Activated T-helper 17 cell treated with anti-CD3 and anti-CD28 coated beads, Interleukin-2, amount 50 U/mL, for 72 hours (primary cell): Measurements from ENCODE around the gene PKLR. TPM values are rescaled to one million over a fixed set of nuclear protein-coding genes. Genes with fewer than 3 reads are reported as not detected.
"Not testable (repeated sequence)": the region's sequence is repeated elsewhere in the genome, so short reads cannot be mapped to it uniquely, and the experiment has no call there.

Experiments
- ATAC-seq: fragments of 150-1000 bp; cut with Tn5 transposase; replicated peaks from 2 replicates; pipeline ENCODE4 v1.10.0; 2021; ENCODE audit warnings: mild to moderate bottlenecking, moderate library complexity
- H3K27ac Mint-ChIP-seq: one replicate; pipeline ENCODE4 v1.8.0; 2022; ENCODE audit warnings: mixed read lengths
- H3K27me3 Mint-ChIP-seq: one replicate; pipeline ENCODE4 v1.8.0; 2022; ENCODE audit warnings: mixed read lengths
- H3K36me3 Mint-ChIP-seq: one replicate; pipeline ENCODE4 v1.8.0; 2022; ENCODE audit warnings: low read depth, mild to moderate bottlenecking, mixed read lengths
- H3K4me1 Mint-ChIP-seq: one replicate; pipeline ENCODE4 v1.8.0; 2022; ENCODE audit warnings: mixed read lengths
- H3K4me3 Mint-ChIP-seq: one replicate; pipeline ENCODE4 v1.8.0; 2022; ENCODE audit warnings: mild to moderate bottlenecking, mixed read lengths
- H3K9me3 Mint-ChIP-seq: one replicate; pipeline ENCODE4 v1.8.0; 2022; ENCODE audit warnings: mixed read lengths
- total RNA-seq, 2 donors: library from RNA; stranded (reverse); gene quantifications; one replicate each; pipeline ENCODE4 v1.2.3, GENCODE V29; 2022

Gene PKLR
- total RNA-seq, 2 donors from 2014 or later = not detected

DNA sequence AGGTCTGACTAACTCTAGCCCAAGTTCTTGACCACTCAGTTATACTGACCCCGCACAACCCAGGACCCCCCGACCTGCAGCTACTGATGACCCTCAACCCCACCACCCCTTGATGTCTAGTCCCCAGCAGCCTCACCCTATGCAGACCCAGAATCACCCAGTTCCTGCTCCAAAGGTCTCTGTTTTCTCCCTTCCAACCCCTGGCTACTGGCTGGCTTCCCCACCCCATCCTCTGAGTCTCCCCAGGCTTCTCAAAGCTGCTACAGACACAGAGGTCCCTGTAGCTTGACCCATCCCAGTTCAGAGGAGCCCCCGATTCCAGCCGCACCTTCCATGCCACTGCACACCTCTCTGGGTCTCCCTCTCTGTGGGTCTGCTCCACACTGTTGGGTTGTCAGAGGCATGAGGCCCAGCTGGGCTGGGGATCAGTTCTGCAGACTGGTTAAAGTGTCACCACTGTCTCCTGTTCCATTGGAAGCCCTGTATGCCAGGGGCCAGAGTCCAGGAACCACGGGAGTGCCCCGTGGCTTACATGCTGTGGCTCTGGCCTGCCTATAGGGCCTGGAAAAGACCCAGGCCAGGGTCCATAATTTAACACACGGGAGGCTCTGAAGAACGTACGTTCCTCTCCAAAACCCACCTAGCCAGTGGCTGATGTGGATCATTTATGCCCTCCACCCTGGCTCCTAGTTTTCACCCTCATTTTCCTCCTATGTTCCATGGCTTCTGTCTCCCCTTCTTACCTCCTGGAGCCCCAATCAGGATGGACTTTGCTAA is 497 bp downstream of the PKLR start:
- H3K9me3 Mint-ChIP-seq = no peaks in the 10 kb centered on the region
- ATAC-seq = no peak
- no peak overlapping the region for H3K4me3 Mint-ChIP-seq
- no peaks in the 10 kb centered on the region for H3K36me3 Mint-ChIP-seq
- no peaks in the 10 kb centered on the region for H3K4me1 Mint-ChIP-seq
- no peak overlapping the region for H3K27ac Mint-ChIP-seq
- H3K27me3 Mint-ChIP-seq = peaks cover 18% of the 10 kb centered on the region

DNA sequence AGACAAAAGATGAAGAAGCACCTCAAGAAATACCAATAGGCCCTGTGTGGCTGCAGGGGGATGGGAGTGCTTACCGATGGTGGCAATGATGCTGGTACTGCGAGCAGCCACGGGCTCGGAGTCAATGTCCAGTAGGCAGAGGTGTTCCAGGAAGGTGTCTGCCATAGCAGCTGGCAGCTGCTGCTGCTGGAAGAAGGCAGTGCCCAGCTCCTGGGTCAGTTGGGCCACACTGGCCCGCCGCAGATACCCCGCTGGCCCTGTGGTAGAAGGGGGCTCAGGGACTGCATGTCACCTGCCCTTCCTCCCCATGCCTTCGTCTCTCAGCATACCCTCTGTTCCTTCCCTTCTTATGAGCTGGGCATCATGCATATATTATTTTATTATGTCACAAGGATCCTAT is 1.2 kb downstream of the PKLR start:
- Mint-ChIP-seq H3K27me3 (peaks cover 21% of the 10 kb centered on the region), H3K9me3 (no peaks in the 10 kb centered on the region), H3K27ac (no peak overlapping the region), H3K36me3 (no peaks in the 10 kb centered on the region), H3K4me3 (no peak overlapping the region), H3K4me1 (no peaks in the 10 kb centered on the region)
- no peak for ATAC-seq

DNA sequence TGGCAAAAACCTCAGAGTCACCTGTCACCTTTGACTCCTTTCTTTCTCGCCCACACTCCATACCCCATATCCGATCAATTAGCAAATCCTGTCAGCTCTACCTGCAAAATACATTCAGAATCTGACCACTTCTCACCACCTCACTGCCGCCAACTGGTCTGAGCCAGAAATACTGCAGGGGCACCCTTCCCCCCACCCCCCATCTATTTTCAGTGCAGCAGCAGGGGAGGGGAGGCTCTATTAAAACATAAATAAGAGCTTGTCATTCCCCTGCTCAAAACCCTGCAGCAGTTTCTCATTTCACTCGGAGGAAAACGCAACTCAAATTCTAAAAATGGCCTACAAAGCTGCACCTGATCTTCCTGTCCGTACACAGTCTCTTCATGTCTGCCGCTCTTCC is 3.9 kb downstream of the PKLR start:
- Mint-ChIP-seq H3K4me1 (no peaks in the 10 kb centered on the region), H3K4me3 (no peak overlapping the region), H3K27ac (no peak overlapping the region), H3K9me3 (no peaks in the 10 kb centered on the region), H3K27me3 (peaks cover 29% of the 10 kb centered on the region), H3K36me3 (no peaks in the 10 kb centered on the region)
- no peak for ATAC-seq

DNA sequence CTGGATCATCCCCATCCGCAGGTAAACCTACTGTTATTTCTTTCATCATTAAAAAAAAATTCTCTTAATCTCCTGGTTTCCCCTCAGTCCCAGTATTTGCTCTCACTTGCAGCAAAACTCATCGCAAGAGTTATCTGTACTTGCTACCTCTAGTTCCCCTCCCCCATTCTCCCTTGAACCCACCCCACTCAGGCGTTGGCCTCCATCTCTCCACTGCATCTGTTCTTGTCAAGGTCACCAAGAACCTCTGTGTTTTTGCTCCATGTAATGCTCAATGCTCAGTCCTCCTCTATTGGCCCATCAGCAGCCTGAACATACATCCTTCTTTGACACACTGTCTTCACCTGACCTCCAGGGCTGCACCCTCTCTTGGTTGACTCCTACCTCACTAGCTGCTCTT is 4.6 kb downstream of the PKLR start:
- no peaks in the 10 kb centered on the region for H3K36me3 Mint-ChIP-seq
- peaks cover 29% of the 10 kb centered on the region for H3K27me3 Mint-ChIP-seq
- no peaks in the 10 kb centered on the region for H3K9me3 Mint-ChIP-seq
- no peak for ATAC-seq
- H3K27ac Mint-ChIP-seq = no peak overlapping the region
- no peaks in the 10 kb centered on the region for H3K4me1 Mint-ChIP-seq
- no peak overlapping the region for H3K4me3 Mint-ChIP-seq

DNA sequence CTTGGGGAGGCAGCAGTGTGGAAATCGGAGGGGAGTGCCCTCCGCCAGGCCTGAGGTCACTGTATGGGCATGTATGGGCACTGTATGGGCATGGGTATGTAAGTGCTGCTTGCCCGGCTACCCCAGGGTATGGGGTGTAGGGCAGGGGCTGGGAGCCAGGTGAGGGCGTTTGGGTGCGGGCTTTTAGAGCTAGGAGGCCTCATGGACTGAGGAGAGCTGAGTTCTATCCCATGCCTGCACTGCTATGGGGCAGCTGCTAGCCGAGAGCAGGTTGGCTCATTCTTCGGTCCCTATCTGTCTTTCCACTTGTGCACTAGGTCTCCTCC is 5.3 kb downstream of the PKLR start:
- Mint-ChIP-seq H3K4me3 (no peak overlapping the region), H3K36me3 (no peaks in the 10 kb centered on the region), H3K4me1 (no peaks in the 10 kb centered on the region), H3K9me3 (no peaks in the 10 kb centered on the region), H3K27ac (no peak overlapping the region), H3K27me3 (peaks cover 29% of the 10 kb centered on the region)
- ATAC-seq = no peak

DNA sequence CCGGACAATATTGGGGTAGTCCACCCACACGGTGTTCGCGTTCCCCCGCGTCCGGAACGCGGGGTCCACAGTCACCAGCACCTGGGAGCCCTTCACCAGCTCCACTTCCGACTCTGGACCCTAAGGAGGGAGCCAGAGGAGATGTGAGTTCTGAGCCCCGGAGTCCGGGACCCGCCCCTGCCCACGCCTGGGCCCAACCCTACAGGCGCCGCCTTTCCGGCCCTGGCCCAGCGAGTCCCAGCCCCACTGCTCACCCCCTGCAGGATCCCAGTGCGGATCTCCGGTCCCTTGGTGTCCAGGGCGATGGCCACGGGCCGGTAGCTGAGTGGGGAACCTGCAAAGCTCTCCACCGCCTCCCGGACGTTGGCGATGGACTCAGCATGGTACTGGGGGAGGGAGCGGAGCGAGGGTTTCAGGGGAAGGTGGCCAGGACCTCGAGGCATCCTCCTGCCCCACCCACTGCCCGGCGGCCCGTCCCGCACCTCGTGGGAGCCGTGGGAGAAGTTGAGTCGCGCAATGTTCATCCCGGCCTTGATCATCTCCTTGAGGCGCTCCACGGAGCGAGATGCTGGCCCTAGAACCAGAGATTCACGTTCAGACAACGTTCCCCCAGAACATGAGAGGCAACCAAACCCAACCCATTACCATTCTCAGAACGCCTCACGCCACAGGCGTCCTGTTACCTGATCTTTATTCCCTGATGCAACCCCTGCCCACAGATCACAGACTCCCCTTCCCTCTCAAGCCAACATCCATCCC is 5.9 kb downstream of the PKLR start:
- peaks cover 29% of the 10 kb centered on the region for H3K27me3 Mint-ChIP-seq
- no peak overlapping the region for H3K4me3 Mint-ChIP-seq
- H3K27ac Mint-ChIP-seq = no peak overlapping the region
- no peaks in the 10 kb centered on the region for H3K9me3 Mint-ChIP-seq
- no peaks in the 10 kb centered on the region for H3K36me3 Mint-ChIP-seq
- no peaks in the 10 kb centered on the region for H3K4me1 Mint-ChIP-seq
- ATAC-seq = no peak

DNA sequence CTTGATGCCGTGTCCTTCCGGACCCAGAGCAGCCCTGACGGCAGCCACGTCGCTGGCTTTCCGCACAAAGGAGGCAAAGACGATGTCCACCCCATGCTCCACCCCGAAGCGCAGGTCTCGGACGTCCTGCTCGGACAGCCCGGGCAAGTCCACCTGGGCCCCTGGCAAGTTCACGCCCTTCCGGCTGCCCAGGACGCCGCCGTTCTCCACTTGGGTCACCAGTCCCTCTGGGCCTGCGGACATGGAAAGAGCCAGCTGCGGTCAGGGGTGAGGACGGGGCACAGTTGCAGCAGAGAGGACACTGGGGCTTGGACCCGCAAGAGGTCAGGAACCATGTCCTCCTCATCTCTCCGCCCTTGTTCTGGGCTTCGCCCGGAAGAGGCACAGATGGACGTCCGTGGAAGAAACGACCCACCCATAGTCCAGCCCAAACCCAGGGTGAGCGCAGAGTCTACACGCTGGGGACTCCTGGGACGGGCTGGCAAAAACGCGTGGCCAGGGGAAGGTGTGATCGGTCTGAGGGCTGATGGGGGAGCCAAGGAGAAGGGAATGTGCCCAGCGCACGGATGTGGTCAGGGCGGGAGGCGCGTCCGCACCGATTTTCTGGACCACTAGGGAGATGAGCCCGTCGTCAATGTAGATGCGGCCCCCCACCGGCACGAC is 6.6 kb downstream of the PKLR start:
- ATAC-seq = no peak
- Mint-ChIP-seq H3K4me1 (no peaks in the 10 kb centered on the region), H3K36me3 (no peaks in the 10 kb centered on the region), H3K9me3 (no peaks in the 10 kb centered on the region), H3K27me3 (peaks cover 29% of the 10 kb centered on the region), H3K27ac (no peak overlapping the region), H3K4me3 (peak overlapping the region; percentile 10)

DNA sequence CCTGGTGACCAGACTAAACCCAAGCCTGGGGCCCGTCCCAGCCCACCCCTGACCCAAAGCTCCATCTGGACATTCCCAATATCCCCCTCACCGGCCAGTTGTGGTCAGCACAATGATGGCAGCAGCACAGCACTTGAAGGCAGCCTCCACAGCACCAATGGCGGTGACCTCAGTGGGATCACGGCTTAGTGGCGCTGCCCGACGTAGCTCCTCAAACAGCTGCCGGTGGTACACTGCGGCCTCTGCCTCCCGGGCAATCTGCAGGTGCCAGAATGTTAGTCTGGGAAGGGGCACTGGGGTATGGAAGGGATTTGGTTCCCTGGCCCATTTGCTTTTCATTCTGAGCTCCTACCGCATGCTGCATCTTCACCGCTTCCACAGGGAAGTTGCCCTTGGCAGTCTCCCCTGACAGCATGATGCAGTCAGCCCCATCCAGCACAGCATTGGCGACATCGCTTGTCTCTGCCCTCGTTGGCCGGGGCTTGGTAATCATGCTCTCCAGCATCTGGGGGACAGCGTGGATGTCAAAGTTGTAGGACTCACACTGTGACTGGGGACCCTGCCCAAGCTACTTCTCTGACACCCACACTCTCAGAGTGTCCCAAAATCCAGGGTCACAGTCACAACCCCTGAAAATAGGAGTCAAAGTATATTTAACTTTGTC is 8.0 kb downstream of the PKLR start:
- Mint-ChIP-seq H3K27me3 (peaks cover 29% of the 10 kb centered on the region), H3K4me3 (no peak overlapping the region)

DNA sequence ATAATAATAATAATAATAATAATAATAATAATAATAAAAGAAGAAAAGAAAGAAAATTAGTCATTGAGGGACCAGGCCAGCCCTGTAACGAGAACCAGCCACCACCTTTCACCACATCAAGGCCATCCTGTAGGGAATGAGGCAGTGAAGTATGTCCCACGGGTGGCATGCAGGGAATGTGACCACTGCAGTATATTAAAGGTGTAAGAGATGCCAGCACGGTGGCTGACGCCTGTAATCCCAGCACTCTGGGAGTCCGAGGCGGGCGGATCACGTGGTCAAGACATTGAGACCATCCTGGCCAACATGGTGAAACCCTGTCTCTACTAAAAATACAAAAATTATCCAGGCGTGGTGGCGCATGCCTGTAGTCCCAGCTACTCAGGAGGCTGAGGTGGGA is 10.2 kb downstream of the PKLR start:
- H3K27ac Mint-ChIP-seq = not testable (repeated sequence)

More for the DNA sequence above, 8.0 kb downstream of the PKLR start:
- no peaks in the 10 kb centered on the region for H3K36me3 Mint-ChIP-seq
- no peaks in the 10 kb centered on the region for H3K4me1 Mint-ChIP-seq
- no peak for ATAC-seq
- no peaks in the 10 kb centered on the region for H3K9me3 Mint-ChIP-seq
- H3K27ac Mint-ChIP-seq = no peak overlapping the region

DNA sequence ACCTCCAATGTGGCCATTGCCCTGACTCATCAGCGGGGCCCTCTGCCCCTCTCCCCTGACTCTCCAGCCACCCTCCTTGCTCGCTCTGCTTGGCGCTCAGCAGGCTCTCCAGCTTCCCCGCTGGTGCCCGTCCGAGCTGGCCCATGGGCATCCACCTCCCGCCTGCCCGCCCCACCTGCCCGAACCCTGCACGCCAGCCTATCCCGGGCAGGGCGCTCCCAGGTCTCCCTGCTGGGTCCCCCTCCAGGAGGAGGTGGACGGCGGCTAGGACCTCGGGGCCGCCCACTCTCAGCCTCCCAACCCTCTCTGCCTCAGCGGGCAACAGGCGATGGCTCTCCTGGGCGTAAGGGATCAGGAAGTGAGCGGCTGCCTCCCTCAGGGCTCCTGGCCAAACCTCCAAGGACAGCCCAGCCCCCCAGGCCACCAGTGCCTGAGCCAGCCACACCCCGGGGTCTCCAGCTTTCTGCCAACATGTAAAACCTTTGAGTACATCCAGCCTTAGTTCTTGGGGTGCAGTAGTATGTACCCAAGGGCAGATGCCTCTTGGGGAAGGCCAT is 13.2 kb downstream of the PKLR start:
- Mint-ChIP-seq H3K9me3 (no peaks in the 10 kb centered on the region), H3K36me3 (no peaks in the 10 kb centered on the region), H3K27me3 (no peaks in the 10 kb centered on the region), H3K4me1 (no peaks in the 10 kb centered on the region), H3K4me3 (no peak overlapping the region), H3K27ac (no peak overlapping the region)
- no peak for ATAC-seq

More for the DNA sequence above, 10.2 kb downstream of the PKLR start:
- H3K4me1 Mint-ChIP-seq, H3K36me3 Mint-ChIP-seq, H3K4me3 Mint-ChIP-seq, ATAC-seq, H3K9me3 Mint-ChIP-seq: not testable (repeated sequence)
- peaks cover 13% of the 10 kb centered on the region for H3K27me3 Mint-ChIP-seq

DNA sequence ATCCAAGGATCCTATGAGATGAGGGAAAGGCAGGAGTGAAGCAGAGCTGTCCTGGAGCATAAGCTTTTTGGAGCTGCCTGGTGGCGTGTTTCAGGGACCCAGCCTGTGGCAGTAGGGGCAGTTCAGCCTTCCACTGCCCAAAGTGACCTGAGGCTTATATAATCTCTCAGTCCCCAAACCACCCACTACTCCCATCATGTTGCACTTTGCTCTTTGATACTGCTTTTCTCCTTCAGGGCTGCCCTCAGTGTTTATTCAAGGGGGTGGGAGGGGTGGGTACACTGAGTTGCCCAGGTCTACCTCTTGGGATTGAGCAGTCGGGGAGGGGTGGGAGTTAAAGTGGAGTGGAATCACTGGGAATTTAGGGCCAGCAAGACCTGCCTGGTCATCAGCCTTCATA is 14.7 kb downstream of the PKLR start:
- H3K36me3 Mint-ChIP-seq = no peaks in the 10 kb centered on the region
- H3K27me3 Mint-ChIP-seq = no peaks in the 10 kb centered on the region

DNA sequence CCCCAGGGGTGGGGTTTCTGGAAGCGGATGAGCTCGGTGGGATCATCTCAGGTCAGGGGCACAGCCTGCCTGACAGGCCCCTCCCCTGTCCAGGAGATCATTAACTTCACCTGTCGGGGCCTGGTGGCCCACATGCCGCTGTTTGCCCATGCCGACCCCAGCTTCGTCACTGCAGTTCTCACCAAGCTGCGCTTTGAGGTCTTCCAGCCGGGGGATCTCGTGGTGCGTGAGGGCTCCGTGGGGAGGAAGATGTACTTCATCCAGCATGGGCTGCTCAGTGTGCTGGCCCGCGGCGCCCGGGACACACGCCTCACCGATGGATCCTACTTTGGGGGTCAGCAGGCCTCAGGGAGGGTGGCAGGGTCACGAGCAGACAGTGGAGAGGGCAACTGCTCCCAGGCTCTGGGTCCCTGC is 15.6 kb downstream of the PKLR start:
- no peak overlapping the region for H3K27ac Mint-ChIP-seq
- no peaks in the 10 kb centered on the region for H3K36me3 Mint-ChIP-seq
- no peak for ATAC-seq
- no peaks in the 10 kb centered on the region for H3K4me1 Mint-ChIP-seq
- H3K9me3 Mint-ChIP-seq = no peaks in the 10 kb centered on the region
- H3K27me3 Mint-ChIP-seq = no peaks in the 10 kb centered on the region
- no peak overlapping the region for H3K4me3 Mint-ChIP-seq

More for the DNA sequence above, 14.7 kb downstream of the PKLR start:
- Mint-ChIP-seq H3K4me1 (no peaks in the 10 kb centered on the region), H3K9me3 (no peaks in the 10 kb centered on the region), H3K27ac (no peak overlapping the region), H3K4me3 (no peak overlapping the region)
- no peak for ATAC-seq

DNA sequence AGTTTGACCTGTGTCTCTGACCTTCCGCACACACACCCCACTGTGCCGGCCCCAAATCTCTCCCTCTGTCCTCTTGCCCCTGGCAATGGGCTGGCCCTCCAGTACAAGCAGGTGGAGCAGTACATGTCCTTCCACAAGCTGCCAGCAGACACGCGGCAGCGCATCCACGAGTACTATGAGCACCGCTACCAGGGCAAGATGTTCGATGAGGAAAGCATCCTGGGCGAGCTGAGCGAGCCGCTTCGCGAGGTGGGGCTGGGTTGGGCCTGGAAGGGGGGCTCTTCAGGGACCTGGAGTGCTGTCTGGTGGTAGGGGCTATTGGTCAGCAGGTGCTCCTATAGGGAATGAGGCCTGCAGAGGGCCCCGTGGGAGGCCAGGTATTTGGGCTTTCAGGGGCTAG is 16.2 kb downstream of the PKLR start:
- Mint-ChIP-seq H3K36me3 (no peaks in the 10 kb centered on the region), H3K27me3 (no peaks in the 10 kb centered on the region), H3K4me1 (no peaks in the 10 kb centered on the region), H3K9me3 (no peaks in the 10 kb centered on the region), H3K27ac (no peak overlapping the region), H3K4me3 (no peak overlapping the region)
- ATAC-seq = no peak

DNA sequence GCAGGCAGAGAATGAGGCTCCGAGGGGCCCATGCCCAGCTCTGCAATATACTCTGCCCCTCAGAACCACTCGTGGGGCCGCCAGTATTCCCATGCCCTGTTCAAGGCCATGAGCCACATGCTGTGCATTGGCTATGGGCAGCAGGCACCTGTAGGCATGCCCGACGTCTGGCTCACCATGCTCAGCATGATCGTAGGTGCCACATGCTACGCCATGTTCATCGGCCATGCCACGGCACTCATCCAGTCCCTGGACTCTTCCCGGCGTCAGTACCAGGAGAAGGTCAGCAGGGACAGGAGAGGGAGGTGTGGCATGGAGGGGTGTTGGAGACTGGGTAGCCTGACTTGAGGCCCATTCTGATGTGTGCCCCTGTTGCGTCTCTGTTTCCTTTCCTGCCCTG is 16.8 kb downstream of the PKLR start:
- no peak overlapping the region for H3K27ac Mint-ChIP-seq
- no peaks in the 10 kb centered on the region for H3K27me3 Mint-ChIP-seq
- no peaks in the 10 kb centered on the region for H3K9me3 Mint-ChIP-seq
- H3K4me1 Mint-ChIP-seq = peaks cover 2% of the 10 kb centered on the region
- ATAC-seq = no peak
- no peaks in the 10 kb centered on the region for H3K36me3 Mint-ChIP-seq
- H3K4me3 Mint-ChIP-seq = no peak overlapping the region
